Measurements from ENCODE around the gene ACSM3. TPM values are rescaled to one million over a fixed set of nuclear protein-coding genes. Genes with fewer than 3 reads are reported as not detected.

ACSM3 gene
- total and polyA plus RNA-seq, 4 donors = 0.49 to 2.2 (median 0.99) TPM

DNA sequence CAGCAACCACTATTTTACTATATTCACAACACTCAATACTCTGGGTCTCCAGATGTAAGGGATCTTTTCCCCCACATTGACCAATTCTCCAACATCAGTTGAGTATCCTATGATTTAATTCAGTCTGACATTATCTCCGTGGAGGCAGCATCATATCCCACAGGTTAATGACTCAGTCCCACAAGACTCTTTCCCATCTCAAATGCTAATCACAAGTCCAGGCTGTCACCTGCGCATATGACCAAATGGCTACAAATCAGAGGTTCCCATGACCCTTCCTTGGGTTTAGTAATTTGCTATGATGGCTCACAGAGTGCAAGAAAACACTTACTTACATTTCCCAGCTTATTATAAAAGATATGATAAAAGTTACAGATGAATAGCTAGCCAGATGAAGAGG lies 18.7 kb downstream of the ACSM3 start:
- WGBS, 2 donors = 92 to 94% methylated on average over 2 of the region's 2 CpGs
- Histone ChIP-seq H3K27me3 (ENCODE audit: control insufficient read depth in 1 of 2, insufficient read depth in 2 of 2, low read length in 1 of 2) (no peaks in the 10 kb centered on the region), H3K4me1 (ENCODE audit: control insufficient read depth in 1 of 2, insufficient read depth in 2 of 2, low read length in 2 of 2) (no peaks in the 10 kb centered on the region), H3K4me3 (ENCODE audit: low read length in 2 of 2) (no peak overlapping the region), H3K27ac (ENCODE audit: low read depth in 1 of 2, low read length in 2 of 2) (no peak overlapping the region), H3K36me3 (ENCODE audit: control insufficient read depth in 1 of 2, insufficient read depth in 2 of 2, low read length in 1 of 2) (no peaks in the 10 kb centered on the region), H3K9me3 (ENCODE audit: control insufficient read depth, low read length) (no peaks in the 10 kb centered on the region)
- ATAC-seq (ENCODE audit: low FRiP score) = no peak
- intact Hi-C loops (cut with DNase I) = no loop called here
- no peak for DNase-seq

DNA sequence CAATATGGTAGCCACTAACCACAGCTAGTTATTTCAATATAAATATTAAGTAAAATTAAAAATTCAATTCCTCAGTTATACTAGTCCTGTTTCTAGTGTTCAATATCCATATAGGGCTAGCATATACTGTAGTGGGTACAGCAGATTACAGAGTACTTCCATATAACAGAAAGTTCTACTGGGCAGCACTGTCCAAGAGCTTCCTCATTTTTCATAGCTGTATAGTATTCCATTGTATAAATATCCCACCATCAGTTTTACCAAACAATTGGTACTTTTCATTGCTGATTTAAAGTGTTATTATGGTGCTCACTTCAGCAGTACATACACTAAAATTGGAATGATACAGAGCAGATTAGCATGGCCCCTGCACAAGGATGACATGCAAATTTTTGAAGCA lies 20.4 kb downstream of the ACSM3 start:
- intact Hi-C loops (cut with DNase I) = no loop called here
- no peaks in the 10 kb centered on the region for H3K4me1 ChIP-seq (ENCODE audit: control insufficient read depth in 1 of 2, insufficient read depth in 2 of 2, low read length in 2 of 2)
- peaks cover 0 to 1% of the 10 kb centered on the region in 2 donors for H3K27me3 ChIP-seq (ENCODE audit: control insufficient read depth in 1 of 2, insufficient read depth in 2 of 2, low read length in 1 of 2)
- no peaks in the 10 kb centered on the region for H3K36me3 ChIP-seq (ENCODE audit: control insufficient read depth in 1 of 2, insufficient read depth in 2 of 2, low read length in 1 of 2)
- ATAC-seq (ENCODE audit: low FRiP score) = no peak
- no peaks in the 10 kb centered on the region for H3K9me3 ChIP-seq (ENCODE audit: control insufficient read depth, low read length)
- H3K27ac ChIP-seq (ENCODE audit: low read depth in 1 of 2, low read length in 2 of 2) = no peak overlapping the region
- no peak overlapping the region for H3K4me3 ChIP-seq (ENCODE audit: low read length in 2 of 2)
- no peak for DNase-seq

DNA sequence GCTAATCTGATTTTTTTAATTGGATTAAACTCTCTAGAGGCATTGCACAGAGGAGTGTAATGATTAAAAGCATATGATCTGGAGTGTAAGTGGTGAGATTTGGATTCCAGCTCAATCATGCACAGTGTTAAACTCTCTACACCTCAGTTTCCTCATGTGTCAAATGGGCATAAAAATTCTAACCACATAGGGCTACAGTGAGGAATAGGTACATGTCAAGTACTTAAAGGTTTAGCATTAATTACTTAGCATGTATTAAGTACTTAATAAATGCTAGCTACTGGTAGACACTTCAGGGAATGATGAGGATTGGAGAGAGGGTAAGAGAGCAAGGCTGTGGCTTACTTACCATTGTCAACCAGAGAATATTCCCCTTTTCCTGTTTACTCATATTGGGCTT lies 25.3 kb downstream of the ACSM3 start:
- Histone ChIP-seq H3K4me1 (ENCODE audit: control insufficient read depth in 1 of 2, insufficient read depth in 2 of 2, low read length in 2 of 2) (no peaks in the 10 kb centered on the region), H3K4me3 (ENCODE audit: low read length in 2 of 2) (no peak overlapping the region), H3K9me3 (ENCODE audit: control insufficient read depth, low read length) (no peaks in the 10 kb centered on the region), H3K27me3 (ENCODE audit: control insufficient read depth in 1 of 2, insufficient read depth in 2 of 2, low read length in 1 of 2) (peaks cover 0 to 1% of the 10 kb centered on the region in 2 donors), H3K27ac (ENCODE audit: low read depth in 1 of 2, low read length in 2 of 2) (no peak overlapping the region), H3K36me3 (ENCODE audit: control insufficient read depth in 1 of 2, insufficient read depth in 2 of 2, low read length in 1 of 2) (no peaks in the 10 kb centered on the region)
- ATAC-seq (ENCODE audit: low FRiP score) = no peak
- intact Hi-C loops (cut with DNase I) = no loop called here
- DNase-seq = no peak

DNA sequence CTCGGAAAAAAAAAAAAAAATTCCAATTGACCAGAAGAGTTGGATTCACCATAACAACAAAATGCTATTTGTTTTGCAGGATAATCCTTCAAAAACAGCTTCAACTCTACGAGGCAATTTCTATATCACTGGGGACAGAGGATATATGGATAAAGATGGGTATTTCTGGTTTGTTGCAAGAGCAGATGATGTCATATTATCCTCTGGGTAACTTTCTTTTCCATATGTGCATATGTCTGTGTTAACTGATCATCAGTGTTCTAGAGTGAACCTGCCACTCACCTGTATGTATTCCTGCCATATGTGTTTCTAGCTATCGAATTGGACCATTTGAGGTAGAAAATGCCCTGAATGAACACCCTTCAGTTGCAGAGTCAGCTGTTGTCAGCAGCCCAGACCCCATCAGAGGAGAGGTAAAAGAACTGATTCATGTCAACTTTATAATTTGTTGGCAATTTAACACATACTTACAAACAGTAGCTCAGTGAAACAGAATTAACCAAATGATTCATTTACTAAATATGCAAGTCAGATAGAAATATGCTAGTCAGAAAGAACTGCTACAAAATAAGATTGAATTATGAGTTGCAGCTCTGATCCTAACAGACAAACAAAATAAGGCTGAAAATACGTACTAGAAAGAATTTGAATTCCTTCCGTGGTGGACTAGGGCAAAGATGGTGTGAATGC lies 28.3 kb downstream of the ACSM3 start:
- Histone ChIP-seq H3K27me3 (ENCODE audit: control insufficient read depth in 1 of 2, insufficient read depth in 2 of 2, low read length in 1 of 2) (peaks cover 0 to 1% of the 10 kb centered on the region in 2 donors), H3K36me3 (ENCODE audit: control insufficient read depth in 1 of 2, insufficient read depth in 2 of 2, low read length in 1 of 2) (no peaks in the 10 kb centered on the region), H3K27ac (ENCODE audit: low read depth in 1 of 2, low read length in 2 of 2) (no peak overlapping the region), H3K4me1 (ENCODE audit: control insufficient read depth in 1 of 2, insufficient read depth in 2 of 2, low read length in 2 of 2) (no peaks in the 10 kb centered on the region), H3K9me3 (ENCODE audit: control insufficient read depth, low read length) (no peaks in the 10 kb centered on the region), H3K4me3 (ENCODE audit: low read length in 2 of 2) (no peak overlapping the region)
- intact Hi-C loops (cut with DNase I) = no loop called here
- ATAC-seq (ENCODE audit: low FRiP score) (no peak), DNase-seq (no peak)
- WGBS, 2 donors = 78% methylated on average over 5 of the region's 5 CpGs

DNA sequence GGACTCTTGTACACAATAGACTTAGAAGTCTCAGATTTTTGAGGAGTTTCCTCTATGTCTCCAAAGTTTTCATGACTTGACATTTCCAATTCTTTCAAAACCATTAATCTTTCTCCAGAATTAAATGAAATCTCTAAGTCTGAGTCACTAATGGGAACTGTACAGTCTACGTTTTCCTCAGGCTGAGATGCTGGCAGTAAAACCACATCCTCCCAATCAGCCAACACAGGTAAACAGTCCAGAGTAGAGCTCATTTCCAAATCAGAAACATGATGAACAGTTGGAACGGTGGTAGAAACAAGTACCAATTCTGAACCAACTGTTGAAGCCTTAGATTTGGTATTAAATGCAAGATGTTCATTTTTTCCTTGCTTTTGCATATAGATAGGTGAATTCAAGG lies 34.5 kb downstream of the ACSM3 start:
- Histone ChIP-seq H3K36me3 (ENCODE audit: control insufficient read depth in 1 of 2, insufficient read depth in 2 of 2, low read length in 1 of 2) (no peaks in the 10 kb centered on the region), H3K27ac (ENCODE audit: low read depth in 1 of 2, low read length in 2 of 2) (no peak overlapping the region), H3K9me3 (ENCODE audit: control insufficient read depth, low read length) (no peaks in the 10 kb centered on the region), H3K4me1 (ENCODE audit: control insufficient read depth in 1 of 2, insufficient read depth in 2 of 2, low read length in 2 of 2) (no peaks in the 10 kb centered on the region), H3K27me3 (ENCODE audit: control insufficient read depth in 1 of 2, insufficient read depth in 2 of 2, low read length in 1 of 2) (no peaks in the 10 kb centered on the region), H3K4me3 (ENCODE audit: low read length in 2 of 2) (no peak overlapping the region)
- ATAC-seq (ENCODE audit: low FRiP score) (no peak), DNase-seq (no peak)
- 60 to 74% methylated on average over 2 of the region's 2 CpGs for WGBS, 2 donors
- intact Hi-C loops (cut with DNase I) = no loop called here

DNA sequence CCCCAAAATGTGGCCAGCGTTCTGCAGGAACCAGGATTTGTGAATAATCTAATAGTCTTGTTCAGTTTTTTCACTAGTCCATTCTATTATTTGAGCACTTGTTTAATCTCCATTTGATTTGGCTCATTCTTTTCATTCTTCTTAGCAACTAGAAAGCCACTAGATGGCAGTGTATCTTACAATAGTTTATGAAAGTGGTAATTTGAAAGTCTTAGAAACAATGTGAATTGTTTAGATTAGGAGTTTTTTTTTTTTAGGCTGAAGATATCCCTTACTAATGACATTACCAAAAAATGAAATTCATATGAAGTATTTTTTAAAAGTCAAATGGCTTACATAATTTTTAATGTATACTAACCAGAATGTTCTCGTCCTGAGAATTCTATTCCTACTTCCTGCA lies 35.8 kb downstream of the ACSM3 start:
- Histone ChIP-seq H3K36me3 (ENCODE audit: control insufficient read depth in 1 of 2, insufficient read depth in 2 of 2, low read length in 1 of 2) (no peaks in the 10 kb centered on the region), H3K4me3 (ENCODE audit: low read length in 2 of 2) (no peak overlapping the region), H3K27me3 (ENCODE audit: control insufficient read depth in 1 of 2, insufficient read depth in 2 of 2, low read length in 1 of 2) (no peaks in the 10 kb centered on the region), H3K27ac (ENCODE audit: low read depth in 1 of 2, low read length in 2 of 2) (no peak overlapping the region), H3K4me1 (ENCODE audit: control insufficient read depth in 1 of 2, insufficient read depth in 2 of 2, low read length in 2 of 2) (no peaks in the 10 kb centered on the region), H3K9me3 (ENCODE audit: control insufficient read depth, low read length) (no peaks in the 10 kb centered on the region)
- no peak for DNase-seq
- intact Hi-C loops (cut with DNase I) = no loop called here
- WGBS, 2 donors = 21 to 24% methylated on average over 2 of the region's 2 CpGs
- ATAC-seq (ENCODE audit: low FRiP score) = no peak

DNA sequence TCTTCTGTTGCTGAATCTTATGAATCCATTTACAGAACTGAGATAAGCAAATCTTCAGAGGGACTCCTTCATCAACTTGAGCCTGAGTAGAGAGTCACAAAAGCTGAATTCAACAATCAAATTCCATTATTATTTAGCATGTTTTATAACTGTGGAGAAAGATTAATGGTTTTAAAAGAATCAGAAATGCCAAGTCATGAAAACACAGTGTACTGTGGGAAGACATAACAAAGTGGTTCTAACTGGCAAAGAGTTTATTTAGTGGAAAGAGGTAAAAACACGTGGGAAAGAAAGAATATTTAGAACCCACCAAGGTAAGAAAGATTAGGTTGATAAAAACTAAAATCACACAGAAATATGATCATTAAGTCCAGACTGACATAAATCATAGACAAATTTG lies 37.5 kb downstream of the ACSM3 start:
- intact Hi-C loops (cut with DNase I) = loop anchor here (5.0 to 10.0 kb wide), 2 partner anchors 281 to 504 kb away; no protein-coding TSS in a partner anchor
- no peak for ATAC-seq (ENCODE audit: low FRiP score)
- no peak overlapping the region for H3K4me3 ChIP-seq (ENCODE audit: low read length in 2 of 2)
- no peaks in the 10 kb centered on the region for H3K4me1 ChIP-seq (ENCODE audit: control insufficient read depth in 1 of 2, insufficient read depth in 2 of 2, low read length in 2 of 2)
- no peak overlapping the region for H3K27ac ChIP-seq (ENCODE audit: low read depth in 1 of 2, low read length in 2 of 2)
- no peak for DNase-seq
- WGBS, 2 donors = 0 to 6% methylated on average over 1 of the region's 1 CpG
- no peaks in the 10 kb centered on the region for H3K9me3 ChIP-seq (ENCODE audit: control insufficient read depth, low read length)
- no peaks in the 10 kb centered on the region for H3K27me3 ChIP-seq (ENCODE audit: control insufficient read depth in 1 of 2, insufficient read depth in 2 of 2, low read length in 1 of 2)
- no peaks in the 10 kb centered on the region for H3K36me3 ChIP-seq (ENCODE audit: control insufficient read depth in 1 of 2, insufficient read depth in 2 of 2, low read length in 1 of 2)

DNA sequence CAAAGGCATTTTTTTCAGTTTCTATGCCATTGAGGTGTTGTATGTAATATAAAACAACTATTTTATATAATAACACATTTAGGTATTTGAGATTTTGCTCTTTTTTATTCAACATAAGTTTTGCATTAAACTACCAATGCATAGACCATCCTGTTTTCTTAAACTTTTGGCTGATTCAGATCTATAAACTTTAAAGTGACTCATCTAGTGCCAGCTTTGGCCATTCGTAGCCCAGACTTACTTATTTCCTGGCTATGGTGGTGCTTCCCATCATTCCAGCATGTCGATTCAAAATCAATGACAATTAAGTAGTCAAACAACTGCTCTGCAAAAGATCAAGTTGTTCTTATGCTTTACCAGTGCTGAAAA lies 39.4 kb downstream of the ACSM3 start:
- no peak overlapping the region for H3K4me3 ChIP-seq (ENCODE audit: low read length in 2 of 2)
- intact Hi-C loops (cut with DNase I) = loop anchor here (5.0 to 10.0 kb wide), 2 partner anchors 279 to 502 kb away; no protein-coding TSS in a partner anchor
- H3K9me3 ChIP-seq (ENCODE audit: control insufficient read depth, low read length) = no peaks in the 10 kb centered on the region
- H3K36me3 ChIP-seq (ENCODE audit: control insufficient read depth in 1 of 2, insufficient read depth in 2 of 2, low read length in 1 of 2) = no peaks in the 10 kb centered on the region
- WGBS, 2 donors = 88 to 90% methylated on average over 2 of the region's 2 CpGs
- H3K4me1 ChIP-seq (ENCODE audit: control insufficient read depth in 1 of 2, insufficient read depth in 2 of 2, low read length in 2 of 2) = no peaks in the 10 kb centered on the region
- DNase-seq (no peak), ATAC-seq (ENCODE audit: low FRiP score) (no peak)
- H3K27me3 ChIP-seq (ENCODE audit: control insufficient read depth in 1 of 2, insufficient read depth in 2 of 2, low read length in 1 of 2) = no peaks in the 10 kb centered on the region
- H3K27ac ChIP-seq (ENCODE audit: low read depth in 1 of 2, low read length in 2 of 2) = no peak overlapping the region

DNA sequence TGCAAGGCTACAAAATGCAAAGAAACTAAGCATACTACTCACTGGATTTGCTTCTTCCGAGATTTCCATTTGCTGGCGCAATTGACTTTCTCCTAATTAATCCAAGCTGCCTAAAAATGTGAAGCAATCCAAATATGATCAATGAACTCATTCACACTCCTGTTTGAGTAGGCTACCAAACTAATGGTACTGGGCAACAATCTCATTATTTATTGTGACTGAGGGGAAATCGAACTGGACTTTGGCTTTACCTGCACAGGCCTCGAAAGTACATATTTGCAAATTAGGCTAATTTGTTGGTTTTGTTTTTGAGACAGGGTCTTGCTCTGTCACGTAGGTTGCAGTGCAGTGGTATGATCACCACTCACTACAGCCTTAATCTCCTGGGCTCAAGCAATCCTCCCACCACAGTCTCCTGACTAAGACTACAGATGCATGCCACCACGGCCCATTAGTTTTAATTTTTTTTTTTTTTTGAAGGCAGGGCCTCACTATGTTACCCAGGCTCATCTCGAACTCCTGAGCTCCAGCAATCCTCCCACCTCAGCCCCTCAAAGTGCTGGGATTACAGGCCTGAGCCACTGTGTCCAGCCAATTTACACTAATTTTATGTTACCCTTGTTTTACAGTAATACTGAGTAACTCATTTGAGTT lies 39.9 kb downstream of the ACSM3 start:
- intact Hi-C loops (cut with DNase I) = loop anchor here (5.0 to 10.0 kb wide), 2 partner anchors 279 to 501 kb away; no protein-coding TSS in a partner anchor
- Histone ChIP-seq H3K27me3 (ENCODE audit: control insufficient read depth in 1 of 2, insufficient read depth in 2 of 2, low read length in 1 of 2) (no peaks in the 10 kb centered on the region), H3K27ac (ENCODE audit: low read depth in 1 of 2, low read length in 2 of 2) (no peak overlapping the region), H3K9me3 (ENCODE audit: control insufficient read depth, low read length) (no peaks in the 10 kb centered on the region), H3K4me1 (ENCODE audit: control insufficient read depth in 1 of 2, insufficient read depth in 2 of 2, low read length in 2 of 2) (no peaks in the 10 kb centered on the region), H3K36me3 (ENCODE audit: control insufficient read depth in 1 of 2, insufficient read depth in 2 of 2, low read length in 1 of 2) (no peaks in the 10 kb centered on the region), H3K4me3 (ENCODE audit: low read length in 2 of 2) (no peak overlapping the region)
- no peak for ATAC-seq (ENCODE audit: low FRiP score)
- WGBS, 2 donors = 89 to 92% methylated on average over 7 of the region's 7 CpGs
- DNase-seq = no peak
